Measurements from ENCODE around the gene FBXW8. TPM values are rescaled to one million over a fixed set of nuclear protein-coding genes. Genes with fewer than 3 reads are reported as not detected.

FBXW8 gene
- total RNA-seq, 4 donors from 2014 or later, result 29.3 to 45.5 (median 32.9) TPM

GRCh38 chr12:116864371-116865160 is 46.2 kb upstream of the FBXW8 start:
- Histone ChIP-seq H3K27me3 (no peaks in the 10 kb centered on the region), H3K9me3 (no peaks in the 10 kb centered on the region), H3K36me3 (no peaks in the 10 kb centered on the region), H3K27ac (no peak overlapping the region), H3K4me3 (replicated peaks in 1 of 3) (no peak overlapping the region), H3K4me1 (no peaks in the 10 kb centered on the region)
- DNase-seq, result no peak
- TF ChIP-seq POLR2A (IDR thresholded peaks at IDR 0.05) (no peak), CTCF (IDR thresholded peaks at IDR 0.05) (no peak)
- WGBS, 2 donors, result 73 to 79% methylated on average over 13 of the region's 13 CpGs
- intact Hi-C loops (cut with DNase I), result no loop called here

GRCh38 chr12:116867523-116867922 is 43.2 kb upstream of the FBXW8 start:
- Histone ChIP-seq H3K4me3 (replicated peaks in 1 of 3) (no peak overlapping the region), H3K36me3 (no peaks in the 10 kb centered on the region), H3K9me3 (no peaks in the 10 kb centered on the region), H3K27me3 (no peaks in the 10 kb centered on the region), H3K4me1 (no peaks in the 10 kb centered on the region), H3K27ac (no peak overlapping the region)
- WGBS, 2 donors, result 88 to 91% methylated on average over 2 of the region's 2 CpGs
- intact Hi-C loops (cut with DNase I), result no loop called here
- DNase-seq, result no peak
- TF ChIP-seq CTCF (IDR thresholded peaks at IDR 0.05) (no peak), POLR2A (IDR thresholded peaks at IDR 0.05) (no peak)

- Histone ChIP-seq H3K27ac (no peak overlapping the region), H3K4me3 (replicated peaks in 1 of 3) (no peak overlapping the region), H3K36me3 (no peaks in the 10 kb centered on the region), H3K4me1 (no peaks in the 10 kb centered on the region), H3K27me3 (no peaks in the 10 kb centered on the region), H3K9me3 (no peaks in the 10 kb centered on the region)
- intact Hi-C loops (cut with DNase I), result no loop called here
- TF ChIP-seq CTCF (IDR thresholded peaks at IDR 0.05), result no peak
- TF ChIP-seq POLR2A (IDR thresholded peaks at IDR 0.05), result no peak
- WGBS, 2 donors, result 78 to 88% methylated on average over 4 of the region's 4 CpGs
- DNase-seq, result no peak
These were observed 40.4 kb upstream of the FBXW8 start for GRCh38 chr12:116870306-116870705.

- Histone ChIP-seq H3K36me3 (no peaks in the 10 kb centered on the region), H3K4me1 (peaks cover 6 to 13% of the 10 kb centered on the region in 2 donors), H3K9me3 (no peaks in the 10 kb centered on the region), H3K4me3 (replicated peaks in 1 of 3) (no peak overlapping the region), H3K27ac (no peak overlapping the region), H3K27me3 (no peaks in the 10 kb centered on the region)
- intact Hi-C loops (cut with DNase I), result no loop called here
- DNase-seq, result no peak
- 93 to 96% methylated on average over 4 of the region's 4 CpGs for WGBS, 2 donors
- TF ChIP-seq POLR2A (IDR thresholded peaks at IDR 0.05), result no peak
- TF ChIP-seq CTCF (IDR thresholded peaks at IDR 0.05), result no peak
These were observed 36.3 kb upstream of the FBXW8 start for GRCh38 chr12:116874324-116874995.

Measured in thyroid gland (tissue), 4 donors.